GM18907 (cell line): ENCODE measurements around the gene LRRN4CL.
A peak's percentile ranks its signal among the peaks of the same experiment; 100 is the strongest.
"Not testable (repeated sequence)": the region's sequence is repeated elsewhere in the genome, so short reads cannot be mapped to it uniquely, and the experiment has no call there.

Experiments
- ATAC-seq: cut with Tn5 transposase; IDR thresholded peaks from one replicate; pipeline ENCODE4 v1.9.1; 2021; ENCODE audit warnings: mild to moderate bottlenecking, moderate library complexity; ENCODE audit not compliant: unreplicated experiment

The LRRN4CL gene

DNA sequence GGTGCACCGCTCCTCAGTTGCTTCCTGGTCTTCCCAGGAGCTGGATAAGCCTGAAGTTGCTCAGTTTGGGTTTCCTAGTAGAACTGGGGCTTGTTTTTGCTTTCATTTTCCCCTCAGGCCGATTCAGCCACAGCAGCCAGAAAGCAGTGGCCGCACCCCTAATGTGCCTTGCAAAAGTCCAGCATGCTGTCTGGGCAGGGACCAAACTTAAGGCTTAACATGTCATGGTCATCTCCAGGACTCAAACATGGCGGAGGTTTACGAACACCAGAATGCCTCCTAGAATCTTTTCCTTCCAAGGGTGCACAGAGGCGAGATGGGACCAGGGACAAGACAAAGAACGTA, 20.6 kb upstream of the LRRN4CL start:
- ATAC-seq, result no peak

DNA sequence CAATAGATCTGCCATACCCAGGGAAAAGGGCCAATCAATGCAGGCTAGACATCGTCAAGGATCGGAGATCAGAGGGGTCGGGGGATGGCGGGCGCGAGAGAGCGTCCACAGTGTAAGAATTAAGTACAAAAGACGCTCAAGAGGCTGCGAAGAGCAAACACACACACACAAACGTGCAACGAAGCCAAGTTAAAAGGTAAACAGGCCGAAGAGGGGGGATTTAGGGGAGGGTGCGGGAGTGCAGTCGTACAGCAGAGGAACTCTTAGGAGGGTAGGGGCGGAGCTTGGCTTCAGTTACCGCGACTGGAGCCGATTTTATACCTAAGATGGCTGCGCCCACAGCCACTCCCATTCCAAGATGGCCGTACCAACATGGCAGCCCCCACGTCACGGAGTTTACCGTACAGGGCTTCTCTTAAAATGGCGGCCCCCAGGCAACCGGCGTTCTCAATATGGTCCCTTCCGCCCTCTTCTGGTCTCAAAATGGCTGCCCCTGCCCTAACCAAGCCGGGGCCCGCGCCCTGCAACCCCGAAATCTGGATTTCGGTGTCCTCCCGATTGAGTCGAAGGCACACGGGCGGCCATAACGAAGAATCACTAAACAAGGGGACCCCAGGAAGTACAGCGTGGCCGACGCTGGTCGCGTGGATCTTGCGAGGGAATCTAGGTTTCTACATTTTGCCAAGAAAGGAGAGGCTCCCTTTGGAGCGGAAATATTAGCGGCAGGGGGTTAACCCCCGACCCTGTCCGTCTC, 20.1 kb upstream of the LRRN4CL start:
- ATAC-seq, result peak; percentile 80

- ATAC-seq, result no peak
Measured at GRCh38 chr11:62708793-62709192, 19.5 kb upstream of the LRRN4CL start.

DNA sequence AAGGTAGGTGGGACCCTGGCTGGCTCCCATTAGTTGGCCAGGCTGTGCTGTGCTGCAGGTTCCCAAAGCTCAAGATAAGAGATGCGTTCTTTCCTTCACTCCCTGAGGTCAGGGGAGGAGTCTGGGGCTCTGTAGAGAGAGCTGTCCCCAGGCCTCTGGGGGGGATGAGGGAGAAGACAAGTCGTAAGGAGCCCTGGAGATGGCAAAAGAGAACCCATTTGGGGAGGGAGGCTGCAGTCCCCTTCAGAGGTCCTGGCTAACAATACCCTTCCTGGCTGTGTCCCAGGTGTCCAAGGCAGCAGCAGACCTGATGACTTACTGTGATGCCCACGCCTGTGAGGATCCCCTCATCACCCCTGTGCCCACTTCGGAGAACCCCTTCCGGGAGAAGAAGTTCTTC, 19.1 kb upstream of the LRRN4CL start:
- no peak for ATAC-seq

DNA sequence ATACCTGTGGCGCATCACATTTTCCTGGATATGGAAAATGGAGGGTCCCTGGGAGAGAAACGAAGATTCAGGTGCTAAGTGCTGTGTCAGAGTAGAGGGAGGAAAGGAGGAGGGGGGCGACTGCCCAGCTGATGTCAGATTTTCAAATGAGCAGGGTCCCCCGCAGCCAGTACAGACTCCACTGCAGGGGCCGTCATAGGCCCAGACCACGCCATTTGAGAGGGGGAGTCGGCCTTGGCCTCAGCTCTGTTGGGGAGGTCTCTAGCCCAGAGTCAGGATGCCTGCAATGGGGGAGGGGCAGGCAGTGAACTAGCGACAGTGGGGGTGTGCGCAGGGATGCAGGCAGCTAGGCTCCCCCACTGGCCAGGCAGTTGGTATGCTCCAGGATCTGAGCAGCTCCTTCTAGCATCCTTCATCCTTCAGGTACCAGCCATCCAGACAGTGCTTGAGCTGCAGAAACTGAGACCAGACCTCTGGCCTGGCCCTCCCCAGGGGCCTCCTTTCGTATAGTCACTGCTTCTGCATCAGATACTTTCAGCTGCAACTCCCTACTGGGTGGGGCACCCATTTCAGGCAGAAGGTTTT, 18.0 kb upstream of the LRRN4CL start, which contains the start of the genes BSCL2 and GNG3:
BSCL2 (minus strand) TSS at position 148 of the 585 bp plus-strand sequence. CDS start 229 bp downstream, outside the sequence.
GNG3 (plus strand) TSS at position 400 of the 585 bp plus-strand sequence. CDS start 620 bp downstream, outside the sequence.
- ATAC-seq, result no peak

DNA sequence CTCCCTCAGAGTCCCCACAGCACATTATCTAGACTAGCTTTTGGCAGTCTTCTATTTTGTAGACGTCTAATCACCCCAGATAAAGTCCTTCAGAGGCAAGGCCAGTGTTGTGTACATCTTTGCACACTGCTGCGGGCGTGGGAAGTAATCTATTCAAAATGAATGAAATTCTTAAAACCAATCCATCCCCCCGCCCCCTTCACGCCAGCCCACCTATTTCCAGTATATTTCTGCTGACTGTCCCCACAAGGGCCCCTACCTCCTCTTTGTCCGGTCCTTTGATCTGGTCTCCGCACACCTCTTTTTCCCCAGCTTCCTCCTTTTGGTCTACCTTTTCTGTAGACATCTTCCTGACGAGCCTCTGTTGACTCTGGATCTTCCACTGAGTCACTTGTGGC, 17.5 kb upstream of the LRRN4CL start:
- no peak for ATAC-seq

- peak; percentile 57 for ATAC-seq
Measured at GRCh38 chr11:62705880-62706849, 16.8 kb upstream of the LRRN4CL start.

GRCh38 chr11:62705413-62705812, 16.1 kb upstream of the LRRN4CL start:
- no peak for ATAC-seq

- ATAC-seq, result not testable (repeated sequence)
Measured at GRCh38 chr11:62703921-62704320, 14.6 kb upstream of the LRRN4CL start.

DNA sequence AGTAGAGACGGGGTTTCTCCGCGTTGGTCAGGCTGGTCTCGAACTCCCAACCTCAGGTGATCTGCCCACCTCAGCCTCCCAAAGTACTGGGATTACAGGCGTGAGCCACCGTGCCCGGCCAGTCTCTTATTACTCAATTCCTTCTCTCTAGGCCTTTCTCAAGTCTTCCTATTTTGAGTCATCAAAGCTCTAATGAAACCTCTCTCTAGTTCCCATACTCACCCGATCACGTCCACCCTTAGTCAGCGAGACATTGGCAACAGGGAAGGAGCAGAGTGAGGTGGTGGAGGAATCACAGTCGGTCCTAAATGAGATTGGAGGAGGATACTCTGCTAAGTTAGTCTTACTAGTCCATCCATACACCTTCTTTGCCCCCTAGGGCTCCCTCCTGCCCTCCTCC, 12.9 kb upstream of the LRRN4CL start:
- ATAC-seq, result no peak

- ATAC-seq, result no peak
Measured at GRCh38 chr11:62694455-62695167, 5.3 kb upstream of the LRRN4CL start.

DNA sequence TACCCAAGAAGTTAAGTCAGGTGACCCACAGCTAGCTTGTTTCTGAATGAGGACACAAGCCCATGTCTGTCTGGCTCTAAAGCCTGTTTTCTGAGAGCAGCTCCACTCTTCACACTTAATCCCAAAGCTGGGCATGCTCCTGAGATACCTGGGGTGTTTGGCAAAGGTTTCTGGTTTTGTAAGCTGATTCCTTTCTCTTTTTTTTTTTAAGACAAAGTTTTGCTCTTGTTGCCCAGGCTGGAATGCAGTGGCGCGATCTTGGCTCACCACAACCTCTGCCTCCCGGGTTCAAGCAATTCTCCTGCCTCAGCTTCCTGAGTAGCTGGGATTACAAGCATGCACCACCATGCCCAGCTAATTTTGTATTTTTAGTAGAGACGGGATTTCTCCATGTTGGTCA, 4.3 kb upstream of the LRRN4CL start:
- ATAC-seq, result not testable (repeated sequence)

DNA sequence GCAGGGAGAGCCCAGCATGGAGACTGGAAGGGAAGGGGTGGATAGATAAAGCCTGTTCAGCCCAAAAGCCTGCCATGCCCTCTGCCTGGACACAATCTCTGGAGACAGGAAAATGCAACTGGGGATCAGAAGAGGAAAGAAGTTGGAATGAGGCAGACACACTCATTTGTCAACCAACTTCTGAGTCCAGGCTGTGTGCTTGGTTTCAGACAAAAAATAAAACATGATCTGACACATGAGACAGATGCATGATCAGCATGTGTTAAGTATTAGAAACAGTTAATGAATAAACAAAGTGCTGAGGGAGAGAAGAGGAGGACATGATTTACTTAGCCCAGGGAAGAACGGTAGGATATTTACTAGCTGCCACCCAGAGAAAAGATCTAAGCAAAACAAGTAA, 839 bp downstream of the LRRN4CL start:
- no peak for ATAC-seq

DNA sequence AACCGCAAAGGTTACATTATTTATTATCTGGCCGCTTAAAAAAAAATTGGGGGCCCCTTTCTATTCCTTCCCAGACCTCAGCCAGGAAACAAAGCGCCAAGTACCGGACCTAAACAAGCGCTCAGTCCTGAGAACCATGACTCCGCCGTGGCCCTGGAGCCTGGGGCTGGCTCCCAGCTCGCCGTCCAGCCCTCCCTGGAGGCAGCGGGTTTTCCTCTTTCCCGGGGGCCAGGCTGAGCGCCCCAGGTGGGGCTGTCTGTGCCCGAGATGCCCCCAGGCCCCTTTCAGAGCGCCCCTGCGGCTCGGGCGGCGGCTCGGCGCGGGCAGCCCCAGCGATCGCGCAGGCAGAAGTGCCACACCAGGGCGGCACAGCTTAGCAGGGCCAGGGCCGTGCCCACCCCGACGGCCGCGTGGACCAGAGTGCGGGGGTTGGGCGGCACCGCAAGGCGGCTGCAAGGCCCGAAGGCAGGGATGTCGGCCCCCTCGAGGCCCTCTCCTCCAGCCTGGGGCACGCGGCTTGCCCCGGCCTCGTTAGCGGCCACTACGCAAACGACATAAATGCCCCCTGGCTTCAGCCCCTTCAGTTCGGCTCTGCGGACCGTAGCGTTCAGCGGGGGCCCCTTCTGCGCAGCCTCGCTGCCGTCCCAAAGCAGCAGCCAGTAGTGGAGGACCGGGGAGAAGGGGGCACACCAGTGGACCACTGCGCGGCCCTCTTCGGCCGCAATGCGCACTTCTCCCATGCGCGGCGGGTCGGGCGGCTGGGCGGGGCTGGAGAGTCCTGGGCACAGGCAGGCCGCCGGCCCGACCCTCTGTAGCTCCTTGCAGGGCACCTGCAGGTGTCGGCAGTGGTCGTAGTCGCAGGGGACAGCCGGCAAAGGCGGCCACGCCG, 1.6 kb downstream of the LRRN4CL start:
- ATAC-seq, result no peak

- ATAC-seq, result no peak
Measured at GRCh38 chr11:62682518-62682917, 6.8 kb downstream of the LRRN4CL start.

DNA sequence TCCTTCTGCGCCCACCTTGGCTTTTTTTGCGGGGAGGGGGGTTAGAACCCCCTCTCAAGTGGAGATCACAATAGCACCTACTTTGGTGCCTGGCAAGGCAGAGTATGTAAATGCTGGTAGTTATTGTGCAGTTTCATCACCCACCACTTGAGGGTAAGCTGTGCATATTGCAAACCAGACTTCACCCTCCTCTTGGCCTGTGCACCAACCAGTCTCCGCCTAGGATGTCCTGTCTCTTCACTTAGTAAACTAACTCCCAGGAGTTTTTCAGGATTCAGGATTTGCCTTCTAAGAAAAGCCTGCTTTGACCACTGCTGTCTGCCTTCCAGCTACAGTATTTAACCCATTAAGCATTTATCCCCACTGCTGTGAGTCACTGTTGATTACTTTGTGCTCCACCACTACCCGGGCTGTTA, 8.5 kb downstream of the LRRN4CL start:
- ATAC-seq, result peak; percentile 71

DNA sequence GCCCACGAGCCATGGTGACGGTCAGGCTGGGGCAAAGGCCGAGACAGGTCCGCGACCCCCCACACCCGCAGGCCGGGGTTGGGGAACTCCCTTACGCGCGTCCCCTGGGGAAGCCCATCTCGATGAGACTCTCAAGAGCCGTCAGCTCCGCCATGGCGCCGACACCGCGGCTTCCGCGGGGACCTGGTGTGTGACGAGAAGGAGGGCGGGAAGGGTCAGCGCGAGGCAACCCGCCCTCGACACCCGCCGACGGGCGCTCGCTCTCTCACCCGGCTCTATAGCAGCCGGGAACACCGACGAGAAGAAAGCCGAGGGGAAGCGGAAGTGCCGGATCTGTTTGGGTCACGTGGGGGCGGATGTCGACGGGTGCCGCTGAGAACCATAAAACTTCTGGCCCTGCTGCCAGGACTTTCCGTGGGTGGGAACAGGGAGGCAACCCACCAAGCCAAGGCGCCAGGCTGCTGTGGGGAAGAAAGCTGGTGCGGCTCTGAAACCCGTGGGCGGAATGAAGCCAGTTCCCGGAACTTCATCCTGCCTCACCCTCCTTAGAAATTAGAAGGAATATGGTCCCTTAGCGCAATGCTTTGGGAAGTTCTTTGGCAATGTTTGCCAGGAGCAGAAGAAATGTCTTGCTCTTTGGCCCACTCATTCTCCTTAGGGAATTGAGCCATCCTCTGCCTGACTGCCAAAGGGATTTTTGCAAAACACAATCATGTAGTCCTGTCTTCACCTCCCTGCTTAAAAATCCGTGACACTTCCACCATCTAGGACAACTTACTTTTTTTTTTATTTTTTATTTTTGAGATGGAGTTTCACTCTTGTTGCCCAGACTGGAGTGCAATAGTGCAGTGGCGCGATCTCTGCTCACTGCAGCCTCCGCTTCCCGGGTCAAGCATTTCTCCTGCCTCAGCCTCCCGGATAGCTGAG, 10.3 kb downstream of the LRRN4CL start, which contains the start of gene UBXN1:
UBXN1 (minus strand) TSS at position 304 of the 927 bp plus-strand sequence; CDS start at position 154, 150 bp downstream.
- ATAC-seq, result peak; percentile 63

- no peak for ATAC-seq
Measured at GRCh38 chr11:62678433-62678769, 10.9 kb downstream of the LRRN4CL start.

- ATAC-seq, result no peak
Measured at GRCh38 chr11:62677714-62678113, 11.6 kb downstream of the LRRN4CL start.
